ENCODE data around the gene INAFM2. TPM values are rescaled to one million over a fixed set of nuclear protein-coding genes. Genes with fewer than 3 reads are reported as not detected.

The INAFM2 gene
- total RNA-seq, 4 donors from 2014 or later = 9.1 to 17.5 (median 12.2) TPM

DNA sequence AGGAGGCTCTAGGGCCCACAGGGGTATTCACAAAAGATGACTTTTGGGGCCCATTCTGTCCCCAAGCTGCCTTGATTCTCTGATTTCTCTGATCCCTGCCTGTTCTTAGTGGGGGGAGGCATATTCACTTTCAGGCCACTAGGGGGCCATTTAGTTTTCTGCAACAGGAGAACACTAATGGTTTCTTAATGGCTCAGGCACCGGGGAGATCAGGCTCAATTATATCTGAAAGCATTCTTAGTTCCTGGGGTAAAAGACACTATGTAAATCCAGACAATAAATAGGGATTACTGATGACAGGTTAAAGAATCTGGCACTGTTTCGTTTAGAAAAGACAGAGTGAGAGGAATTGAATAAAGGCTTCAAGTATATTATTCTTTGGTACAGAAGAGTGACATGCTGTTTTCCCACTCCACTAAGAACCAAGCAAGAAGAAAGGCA lies 2.5 kb upstream of the INAFM2 start:
- TF ChIP-seq, protein P1, sequence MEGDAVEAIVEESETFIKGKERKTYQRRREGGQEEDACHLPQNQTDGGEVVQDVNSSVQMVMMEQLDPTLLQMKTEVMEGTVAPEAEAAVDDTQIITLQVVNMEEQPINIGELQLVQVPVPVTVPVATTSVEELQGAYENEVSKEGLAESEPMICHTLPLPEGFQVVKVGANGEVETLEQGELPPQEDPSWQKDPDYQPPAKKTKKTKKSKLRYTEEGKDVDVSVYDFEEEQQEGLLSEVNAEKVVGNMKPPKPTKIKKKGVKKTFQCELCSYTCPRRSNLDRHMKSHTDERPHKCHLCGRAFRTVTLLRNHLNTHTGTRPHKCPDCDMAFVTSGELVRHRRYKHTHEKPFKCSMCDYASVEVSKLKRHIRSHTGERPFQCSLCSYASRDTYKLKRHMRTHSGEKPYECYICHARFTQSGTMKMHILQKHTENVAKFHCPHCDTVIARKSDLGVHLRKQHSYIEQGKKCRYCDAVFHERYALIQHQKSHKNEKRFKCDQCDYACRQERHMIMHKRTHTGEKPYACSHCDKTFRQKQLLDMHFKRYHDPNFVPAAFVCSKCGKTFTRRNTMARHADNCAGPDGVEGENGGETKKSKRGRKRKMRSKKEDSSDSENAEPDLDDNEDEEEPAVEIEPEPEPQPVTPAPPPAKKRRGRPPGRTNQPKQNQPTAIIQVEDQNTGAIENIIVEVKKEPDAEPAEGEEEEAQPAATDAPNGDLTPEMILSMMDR (IDR thresholded peaks at IDR 0.05) = peak in 2 of 3 donors; percentile 27 to 80
- ATAC-seq (ENCODE audit: low FRiP score) = no peak

GRCh38 chr15:40322531-40323238 lies 807 bp upstream of the INAFM2 start:
- DNase-seq (ENCODE audit: low spot score) = no peak
- ATAC-seq (ENCODE audit: low FRiP score) = no peak
- TF ChIP-seq, protein P1 (IDR thresholded peaks at IDR 0.05) = no peak

More for the DNA sequence above, 2.5 kb upstream of the INAFM2 start:
- no peak for DNase-seq (ENCODE audit: low spot score)

DNA sequence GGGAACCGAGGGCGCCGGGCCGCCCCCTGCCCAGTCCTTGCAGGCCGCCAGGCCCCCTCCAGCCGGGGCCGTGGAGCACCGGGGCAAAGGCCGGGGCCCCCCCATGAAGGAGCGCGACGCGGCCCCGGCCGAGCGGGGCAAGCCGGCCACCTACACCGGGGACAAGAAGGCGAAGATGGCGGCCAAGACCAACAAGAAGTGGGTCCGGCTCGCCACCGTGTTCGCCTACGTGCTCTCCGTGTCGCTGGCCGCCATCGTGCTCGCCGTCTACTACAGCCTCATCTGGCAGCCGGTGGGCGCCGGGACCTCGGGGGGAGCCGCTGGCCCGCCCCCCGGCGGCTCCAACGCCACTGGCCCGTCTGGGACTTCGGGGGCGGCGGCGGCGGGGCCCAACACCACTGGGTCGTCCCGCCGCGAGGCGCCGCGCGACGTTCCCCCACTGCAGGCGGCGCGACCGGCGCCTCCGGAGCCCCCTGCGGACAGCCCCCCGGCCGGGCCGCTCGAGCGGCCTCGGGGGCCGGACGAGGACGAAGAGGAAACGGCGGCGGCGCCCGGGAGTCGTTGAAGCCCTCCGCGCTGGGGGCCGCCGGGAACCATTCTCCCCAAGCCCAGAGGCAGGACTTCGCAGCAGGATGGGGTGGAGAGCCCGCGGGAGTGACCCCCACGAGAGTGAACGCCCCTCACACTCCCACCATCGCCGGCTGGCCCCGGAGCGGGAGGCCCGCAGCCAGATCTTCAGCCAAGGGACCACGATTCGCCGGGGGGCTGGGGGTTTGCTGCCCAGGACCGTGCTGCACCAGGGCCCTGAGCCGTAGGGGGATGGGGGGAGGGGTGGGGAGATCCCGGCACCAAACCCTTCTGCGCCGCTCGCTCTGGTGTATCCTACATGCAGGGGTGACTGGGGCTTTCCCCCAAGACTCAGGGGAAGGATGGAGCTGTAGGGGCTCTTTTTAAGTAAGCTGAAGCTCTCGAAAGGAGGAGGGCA lies 753 bp downstream of the INAFM2 start:
- TF ChIP-seq, protein P1 (IDR thresholded peaks at IDR 0.05) = no peak
- ATAC-seq (ENCODE audit: low FRiP score) (peak; percentile 6), DNase-seq (ENCODE audit: low spot score) (no peak)

DNA sequence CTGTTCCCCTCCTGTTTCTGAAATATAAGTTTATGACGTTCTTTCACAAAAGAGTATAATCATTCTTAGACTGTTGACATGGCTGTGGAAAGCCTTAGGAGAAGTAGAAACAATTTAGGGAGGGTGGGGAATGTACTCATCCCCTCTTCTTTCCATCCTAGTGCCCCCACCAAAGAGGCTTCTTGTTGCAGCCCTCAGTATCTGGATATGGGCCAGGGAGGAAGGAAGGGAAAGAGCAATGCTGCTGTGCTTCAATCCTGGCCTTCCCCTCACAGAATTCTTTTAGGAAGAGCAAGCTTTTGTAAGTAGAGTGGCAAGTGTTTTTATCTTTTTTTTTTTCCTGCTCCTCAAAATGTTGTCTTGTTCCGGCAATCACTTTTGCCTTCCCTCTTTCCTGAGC lies 1.7 kb downstream of the INAFM2 start:
- TF ChIP-seq, protein P1 (IDR thresholded peaks at IDR 0.05) = no peak
- no peak for DNase-seq (ENCODE audit: low spot score)
- no peak for ATAC-seq (ENCODE audit: low FRiP score)

- ATAC-seq (ENCODE audit: low FRiP score) (no peak), DNase-seq (ENCODE audit: low spot score) (no peak)
- TF ChIP-seq, protein P1 (IDR thresholded peaks at IDR 0.05) = no peak
Observed at GRCh38 chr15:40325700-40326099, 2.2 kb downstream of the INAFM2 start.

DNA sequence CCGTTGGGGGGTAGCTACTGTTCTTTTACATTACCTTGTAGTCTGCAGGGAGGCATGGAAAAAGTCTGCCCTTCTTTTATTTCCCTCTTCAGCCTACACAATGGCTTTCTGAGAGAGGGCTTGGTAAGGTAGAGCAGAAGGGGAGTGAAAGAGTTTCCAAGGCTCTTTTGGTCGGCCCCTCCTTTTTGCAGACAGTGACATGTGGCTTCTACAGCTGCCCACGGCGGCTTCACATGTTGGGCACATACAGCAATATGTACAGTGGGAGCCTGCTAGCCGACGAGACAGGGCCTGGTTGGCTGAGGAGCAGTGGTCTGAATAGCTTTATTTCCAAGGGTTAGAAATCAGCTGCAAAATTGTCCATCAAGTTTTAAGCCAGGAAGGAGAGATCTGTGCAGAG lies 4.0 kb downstream of the INAFM2 start:
- ATAC-seq (ENCODE audit: low FRiP score) (no peak), DNase-seq (ENCODE audit: low spot score) (no peak)
- TF ChIP-seq, protein P1 (IDR thresholded peaks at IDR 0.05) = no peak
